A549 (cell line): ENCODE results near the gene ZNF821. TPM values are rescaled to one million over a fixed set of nuclear protein-coding genes. Genes with fewer than 3 reads are reported as not detected.
"Not testable (repeated sequence)": the region's sequence is repeated elsewhere in the genome, so short reads cannot be mapped to it uniquely, and the experiment has no call there.

Experiments used
- ATAC-seq, 2 experiments: fragments of 200-7000 bp in 1 of 2; fragments of >200 bp in 1 of 2; cut with Nextera tagmentation in 1 of 2; cut with Tn5 transposase in 1 of 2; 3 replicates each; pipeline versions ENCODE4 v1.8.0 to v1.9.1; 2018 to 2020; ENCODE audit warnings: mild to moderate bottlenecking in 1 of 2, moderate library complexity in 1 of 2
- CTCF ChIA-PET: fragments of 300-600 bp; sonication (Branson Sonifier 250); formaldehyde crosslinking; extraction: SDS; loops from one replicate; lab custom pipeline; 2021; ENCODE audit warnings: antibody characterized with exemption, inconsistent platforms; lab: Yijun Ruan, JAX
- POLR2A ChIA-PET: fragments of 350-600 bp; formaldehyde crosslinking; extraction: SDS; loops from one replicate; lab custom pipeline; 2021; ENCODE audit warnings: antibody characterized with exemption, inconsistent platforms; lab: Yijun Ruan, JAX
- DNase-seq, 2 experiments: peaks; one replicate each; pipeline versions ENCODE4 v3.0.0 to v3.0.0-alpha.2; 2011 to 2016; ENCODE audit warnings: low read depth in 1 of 2, low spot score in 1 of 2
- FAIRE-seq: peaks from 2 replicates; lab custom pipeline; 2011; peaks lifted over from hg19 to GRCh38; lab: Jason Lieb, UNC
- H3K27ac ChIP-seq, 2 experiments: fragments of >200 bp; sonication (Bioruptor Twin); formaldehyde crosslinking; 3 replicates each; pipeline ENCODE4 v1.5.1; 2016 to 2017
- H3K4me1 ChIP-seq: fragments of >200 bp; sonication (Bioruptor Twin); formaldehyde crosslinking; 3 replicates; pipeline ENCODE4 v1.6.1; 2016
- H3K4me2 ChIP-seq: fragments of >200 bp; sonication (Bioruptor Twin); formaldehyde crosslinking; 3 replicates; pipeline ENCODE4 v1.6.1; 2016
- H3K4me3 ChIP-seq: fragments of >200 bp; sonication (Bioruptor Twin); formaldehyde crosslinking; 3 replicates; pipeline ENCODE4 v1.5.1; 2016
- H3K9me3 ChIP-seq: fragments of >200 bp; sonication (Bioruptor Twin); formaldehyde crosslinking; 3 replicates; pipeline ENCODE4 v1.6.1; 2016
- ATOH8 ChIP-seq: fragments of 250-450 bp; sonication (Bioruptor Pico); IDR thresholded peaks from 2 replicates; pipeline ENCODE4 v1.5.0; 2020; ENCODE audit warnings: low read depth, mild to moderate bottlenecking, moderate library complexity
- BHLHE40 ChIP-seq: IDR thresholded peaks from 2 replicates; pipeline ENCODE4 v1.6.1; 2012; ENCODE audit warnings: low read depth, low read length, inconsistent platforms
- CBX8 ChIP-seq: fragments of 200-600 bp; sonication (generic); IDR thresholded peaks from 2 replicates; pipeline ENCODE4 v1.6.1; 2016
- CEBPB ChIP-seq, 2 experiments: fragments of >200 bp in 1 of 2; sonication (Bioruptor Twin) in 1 of 2; formaldehyde crosslinking in 1 of 2; IDR thresholded peaks; 2 replicates each; pipeline ENCODE4 v1.6.1; 2012 to 2016
- CHD2 ChIP-seq: fragments of 150-350 bp; IDR thresholded peaks from 2 replicates; pipeline ENCODE4 v1.6.1; 2014; ENCODE audit warnings: low read length; ENCODE audit not compliant: partially characterized antibody
- EHMT2 ChIP-seq: fragments of 200-600 bp; sonication (generic); IDR thresholded peaks from 2 replicates; pipeline ENCODE4 v1.6.1; 2016; ENCODE audit warnings: antibody characterized with exemption, low read depth, mild to moderate bottlenecking, moderate library complexity
- EP300 ChIP-seq, 2 experiments: fragments of >200 bp; sonication (Bioruptor Twin); formaldehyde crosslinking; IDR thresholded peaks; 2 replicates in 1 of 2; 3 replicates in 1 of 2; pipeline ENCODE4 v1.6.1; 2016 to 2017
- FOSB ChIP-seq: fragments of 250-450 bp; sonication (Bioruptor Pico); IDR thresholded peaks from 2 replicates; pipeline ENCODE4 v1.5.0; 2020; ENCODE audit warnings: mild to moderate bottlenecking, moderate library complexity
- FOSL2 ChIP-seq, 2 experiments: fragments of 450-650 bp in 1 of 2; fragments of >200 bp in 1 of 2; sonication (Bioruptor Twin) in 1 of 2; formaldehyde crosslinking; IDR thresholded peaks; 2 replicates each; pipeline versions ENCODE4 v1.5.0 to v1.6.1; 2016 to 2020; ENCODE audit warnings: mild to moderate bottlenecking in 1 of 2, moderate library complexity in 1 of 2
- GATA3 ChIP-seq: IDR thresholded peaks from 2 replicates; pipeline ENCODE4 v1.6.1; 2012; ENCODE audit warnings: borderline replicate concordance
- HEYL ChIP-seq: fragments of 250-450 bp; sonication (Bioruptor Pico); IDR thresholded peaks from 2 replicates; pipeline ENCODE4 v1.8.0; 2021; ENCODE audit warnings: mild to moderate bottlenecking, moderate library complexity
- PBX3 ChIP-seq: IDR thresholded peaks from 2 replicates; pipeline ENCODE4 v1.6.1; 2012
- RAD21 ChIP-seq, 2 experiments: fragments of >200 bp in 1 of 2; sonication (Bioruptor Twin) in 1 of 2; formaldehyde crosslinking in 1 of 2; IDR thresholded peaks in 1 of 2; conservative IDR thresholded peaks in 1 of 2; 2 replicates in 1 of 2; 3 replicates in 1 of 2; pipeline ENCODE4 v1.6.1; 2012 to 2018; ENCODE audit warnings: inconsistent platforms in 1 of 2
- RARB ChIP-seq: fragments of 250-450 bp; sonication (Bioruptor Pico); IDR thresholded peaks from 2 replicates; pipeline ENCODE4 v1.8.0; 2021; ENCODE audit warnings: mild to moderate bottlenecking, moderate library complexity
- SMC3 ChIP-seq: fragments of >200 bp; sonication (Bioruptor Twin); formaldehyde crosslinking; IDR thresholded peaks from 3 replicates; pipeline ENCODE4 v1.6.1; 2018; ENCODE audit warnings: inconsistent platforms
- SREBF2 ChIP-seq: fragments of 450-650 bp; IDR thresholded peaks from 2 replicates; pipeline ENCODE4 v1.6.1; 2014; ENCODE audit warnings: mild to moderate bottlenecking, moderate library complexity
- TP53 ChIP-seq: fragments of 250-450 bp; sonication (Bioruptor Pico); IDR thresholded peaks from 2 replicates; pipeline ENCODE4 v1.5.0; 2021; ENCODE audit warnings: mild to moderate bottlenecking, moderate library complexity
- ZNF302 ChIP-seq: fragments of 250-450 bp; sonication (Bioruptor Pico); IDR thresholded peaks from 2 replicates; pipeline ENCODE4 v1.9.0; 2021; ENCODE audit warnings: inconsistent platforms, mild to moderate bottlenecking, moderate library complexity
- WGBS: methylation state at CpG from one replicate; pipeline ENCODE4 v1.1.6; 2017; ENCODE audit errors: missing lambda C conversion rate; 5-methylcytosine and 5-hydroxymethylcytosine counted together
- polyA plus RNA-seq, 4 experiments: library from polyadenylated mRNA; depleted of rRNA in 3 of 4; stranded (reverse); fragments of >200 nt; fragmentation: RNase III in 1 of 4; extraction: RNeasy Plus Mini Kit Qiagen cat#74134 plus additional on column Dnase treatment in 1 of 4; gene quantifications; 2 replicates in 3 of 4; 3 replicates in 1 of 4; pipeline ENCODE4 v1.2.3, GENCODE V29; 2011 to 2017
- TF ChIP-seq, protein P1 (sequence below): IDR thresholded peaks from 2 replicates; pipeline ENCODE4 v1.6.1; 2012

ZNF821 gene
- polyA plus RNA-seq, 2 of the 4 experiments (the other 2 are of a cell fraction), result 3.8 to 4.5 TPM

DNA sequence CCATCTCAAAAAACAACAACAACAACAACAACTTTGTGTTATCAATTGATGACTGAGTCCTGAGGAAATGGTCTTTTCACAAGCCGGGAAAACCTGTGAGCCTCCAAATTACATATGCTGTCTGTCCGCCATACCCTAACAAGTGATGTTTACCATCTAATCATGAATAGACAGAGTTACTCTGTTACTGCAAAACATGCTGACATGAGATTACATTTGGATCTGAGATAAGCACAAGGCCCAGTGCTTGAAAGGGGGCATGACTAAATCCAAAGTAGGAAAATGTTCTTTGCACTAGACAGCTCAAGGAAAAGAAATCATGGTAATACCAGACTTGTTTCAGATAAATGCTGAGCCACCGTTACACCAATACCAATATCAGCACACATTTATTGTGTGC lies 46.8 kb downstream of the ZNF821 start:
- no peak overlapping the region for H3K4me3 ChIP-seq
- H3K27ac ChIP-seq, result no peak overlapping the region
- DNase-seq (no peak), FAIRE-seq (no peak), ATAC-seq (no peak)
- CTCF ChIA-PET, result no interaction called here
- no peaks in the 10 kb centered on the region for H3K9me3 ChIP-seq
- H3K4me2 ChIP-seq, result no peak overlapping the region
- no peaks in the 10 kb centered on the region for H3K4me1 ChIP-seq
- 93% methylated on average over 3 of the region's 3 CpGs for WGBS
- TF ChIP-seq CBX8, result no peak
- no peak for TF ChIP-seq TP53 (CRISPR knock-in tag)
- no peak for TF ChIP-seq PBX3
- TF ChIP-seq RARB, result no peak
- no peak for TF ChIP-seq HEYL (CRISPR knock-in tag)
- no peak for TF ChIP-seq SMC3
- TF ChIP-seq ATOH8, result no peak
- TF ChIP-seq CEBPB (IDR thresholded peaks at IDR 0.05), result no peak
- no peak for TF ChIP-seq FOSL2 (IDR thresholded peaks at IDR 0.05)
- TF ChIP-seq FOSL2 (CRISPR knock-in tag; IDR thresholded peaks at IDR 0.05), result no peak
- POLR2A ChIA-PET, result no interaction called here

DNA sequence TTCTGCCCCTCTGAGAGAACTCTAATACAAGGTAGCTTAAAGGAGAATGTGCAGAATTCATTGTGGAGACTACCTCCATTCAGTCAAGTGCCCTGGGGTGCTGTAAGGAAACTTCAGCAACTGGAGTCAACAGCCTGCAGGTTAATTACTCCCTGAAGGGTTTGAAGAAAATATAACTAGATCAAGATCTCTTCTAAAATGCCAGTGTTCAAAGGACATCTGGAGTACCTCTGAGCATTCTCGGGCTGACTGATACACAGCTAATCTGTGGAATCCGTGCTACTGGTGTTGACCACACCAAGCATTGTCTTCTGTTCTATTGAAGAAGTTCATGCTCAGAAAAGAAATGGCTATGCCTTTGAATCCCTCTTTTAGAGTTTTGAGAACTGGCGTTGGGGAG lies 49.7 kb downstream of the ZNF821 start:
- DNase-seq, result no peak
- TF ChIP-seq EP300 (IDR thresholded peaks at IDR 0.05) (no peak), HEYL (CRISPR knock-in tag) (no peak), ZNF302 (CRISPR knock-in tag) (no peak), CHD2 (no peak), FOSL2 (IDR thresholded peaks at IDR 0.05) (no peak), FOSL2 (CRISPR knock-in tag; IDR thresholded peaks at IDR 0.05) (no peak)
- TF ChIP-seq, protein P1, sequence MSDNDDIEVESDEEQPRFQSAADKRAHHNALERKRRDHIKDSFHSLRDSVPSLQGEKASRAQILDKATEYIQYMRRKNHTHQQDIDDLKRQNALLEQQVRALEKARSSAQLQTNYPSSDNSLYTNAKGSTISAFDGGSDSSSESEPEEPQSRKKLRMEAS, result no peak
- no peak overlapping the region for H3K4me3 ChIP-seq
- no peak overlapping the region for H3K27ac ChIP-seq
- no peaks in the 10 kb centered on the region for H3K4me1 ChIP-seq
- POLR2A ChIA-PET, result no interaction called here
- H3K9me3 ChIP-seq, result no peaks in the 10 kb centered on the region
- no peak for FAIRE-seq
- no peak overlapping the region for H3K4me2 ChIP-seq
- ATAC-seq, result no peak
- CTCF ChIA-PET, result interaction anchor here (0.5 to 1.2 kb wide), 3 partner anchors 9 to 1227 kb away, joined by 3 read pairs; no protein-coding TSS in a partner anchor
- WGBS, result 67% methylated on average over 3 of the region's 3 CpGs

GRCh38 chr16:71832112-71832511 lies 51.9 kb downstream of the ZNF821 start:
- ATAC-seq, result not testable (repeated sequence)
- WGBS, result 71% methylated on average over 2 of the region's 2 CpGs

GRCh38 chr16:71831698-71832097 lies 52.3 kb downstream of the ZNF821 start:
- 51% methylated on average over 3 of the region's 3 CpGs for WGBS
- H3K4me2 ChIP-seq, POLR2A ChIA-PET, DNase-seq, ATAC-seq, H3K4me3 ChIP-seq, FAIRE-seq, H3K4me1 ChIP-seq, H3K27ac ChIP-seq, H3K9me3 ChIP-seq: not testable (repeated sequence)
- CTCF ChIA-PET, result interaction anchor here (1.0 to 2.2 kb wide), 2 partner anchors 51 to 267 kb away, joined by 3 to 11 read pairs; no protein-coding TSS in a partner anchor

More at GRCh38 chr16:71832112-71832511, 51.9 kb downstream of the ZNF821 start:
- H3K27ac ChIP-seq, DNase-seq, POLR2A ChIA-PET, H3K4me1 ChIP-seq, H3K9me3 ChIP-seq, H3K4me3 ChIP-seq, FAIRE-seq, H3K4me2 ChIP-seq: not testable (repeated sequence)
- CTCF ChIA-PET, result interaction anchor here (0.7 to 2.2 kb wide), 3 partner anchors 11 to 267 kb away, joined by 3 to 11 read pairs (median 3); no protein-coding TSS in a partner anchor

DNA sequence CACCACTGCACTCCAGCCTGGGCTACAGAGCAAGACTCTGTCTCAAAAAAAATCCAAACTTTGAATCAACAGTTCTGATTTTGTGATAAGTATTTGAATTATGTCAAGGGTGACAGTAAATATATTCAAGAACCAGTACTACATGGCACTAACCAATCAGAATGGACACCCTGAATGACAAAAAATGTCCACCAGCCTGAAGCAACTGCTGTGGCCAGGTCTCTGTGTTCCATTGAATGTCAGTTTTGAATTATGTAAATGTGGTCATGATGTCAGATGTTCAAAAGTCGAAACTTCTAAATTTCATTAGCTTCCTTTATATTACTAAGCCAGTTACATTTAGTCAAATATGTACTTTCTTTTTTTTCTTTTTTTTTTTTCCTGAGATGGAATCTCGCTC lies 53.6 kb downstream of the ZNF821 start:
- DNase-seq (no peak), FAIRE-seq (no peak), ATAC-seq (no peak)
- H3K4me3 ChIP-seq, result no peak overlapping the region
- no peak overlapping the region for H3K27ac ChIP-seq
- 85% methylated on average over 2 of the region's 2 CpGs for WGBS
- ChIA-PET POLR2A (interaction anchor here (0.6 kb wide), 1 partner anchor 15 kb away, joined by 4 read pairs; no protein-coding TSS in a partner anchor), CTCF (interaction anchor here (0.6 to 2.2 kb wide), 3 partner anchors 12 to 52 kb away, joined by 3 to 11 read pairs (median 4); no protein-coding TSS in a partner anchor)
- H3K4me2 ChIP-seq, result no peak overlapping the region
- no peaks in the 10 kb centered on the region for H3K9me3 ChIP-seq
- H3K4me1 ChIP-seq, result no peaks in the 10 kb centered on the region
- no peak for TF ChIP-seq CEBPB (IDR thresholded peaks at IDR 0.05)
- no peak for TF ChIP-seq GATA3
- TF ChIP-seq BHLHE40, result no peak
- TF ChIP-seq FOSL2 (IDR thresholded peaks at IDR 0.05), result no peak
- TF ChIP-seq FOSL2 (CRISPR knock-in tag; IDR thresholded peaks at IDR 0.05), result no peak
- no peak for TF ChIP-seq SREBF2
- no peak for TF ChIP-seq FOSB
- TF ChIP-seq TP53 (CRISPR knock-in tag), result no peak
- TF ChIP-seq RARB, result no peak
- TF ChIP-seq CBX8, result no peak
- TF ChIP-seq RAD21 (conservative IDR thresholded peaks at IDR 0.05 in 1 of 2, IDR thresholded peaks at IDR 0.05 in 1 of 2), result no peak
- no peak for TF ChIP-seq EHMT2
- no peak for TF ChIP-seq ZNF302 (CRISPR knock-in tag)
